ENCODE measurements around the gene KIRREL1.

Gene KIRREL1

GRCh38 chr1:157956732-157957131, 36.7 kb upstream of the KIRREL1 start (continued):
- no peak for TF ChIP-seq POU6F1 (CRISPR knock-in tag; IDR thresholded peaks at IDR 0.05; ENCODE audit: borderline replicate concordance, low read depth)
- no peak for TF ChIP-seq CSDC2 (CRISPR knock-in tag; IDR thresholded peaks at IDR 0.05)
- TF ChIP-seq OSR1 (CRISPR knock-in tag; IDR thresholded peaks at IDR 0.05): no peak
- TF ChIP-seq, protein P1, sequence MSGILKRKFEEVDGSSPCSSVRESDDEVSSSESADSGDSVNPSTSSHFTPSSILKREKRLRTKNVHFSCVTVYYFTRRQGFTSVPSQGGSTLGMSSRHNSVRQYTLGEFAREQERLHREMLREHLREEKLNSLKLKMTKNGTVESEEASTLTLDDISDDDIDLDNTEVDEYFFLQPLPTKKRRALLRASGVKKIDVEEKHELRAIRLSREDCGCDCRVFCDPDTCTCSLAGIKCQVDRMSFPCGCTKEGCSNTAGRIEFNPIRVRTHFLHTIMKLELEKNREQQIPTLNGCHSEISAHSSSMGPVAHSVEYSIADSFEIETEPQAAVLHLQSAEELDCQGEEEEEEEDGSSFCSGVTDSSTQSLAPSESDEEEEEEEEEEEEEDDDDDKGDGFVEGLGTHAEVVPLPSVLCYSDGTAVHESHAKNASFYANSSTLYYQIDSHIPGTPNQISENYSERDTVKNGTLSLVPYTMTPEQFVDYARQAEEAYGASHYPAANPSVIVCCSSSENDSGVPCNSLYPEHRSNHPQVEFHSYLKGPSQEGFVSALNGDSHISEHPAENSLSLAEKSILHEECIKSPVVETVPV (CRISPR knock-in tag; IDR thresholded peaks at IDR 0.05): no peak
- no peak for TF ChIP-seq SNAI2 (CRISPR knock-in tag; IDR thresholded peaks at IDR 0.05)

DNA sequence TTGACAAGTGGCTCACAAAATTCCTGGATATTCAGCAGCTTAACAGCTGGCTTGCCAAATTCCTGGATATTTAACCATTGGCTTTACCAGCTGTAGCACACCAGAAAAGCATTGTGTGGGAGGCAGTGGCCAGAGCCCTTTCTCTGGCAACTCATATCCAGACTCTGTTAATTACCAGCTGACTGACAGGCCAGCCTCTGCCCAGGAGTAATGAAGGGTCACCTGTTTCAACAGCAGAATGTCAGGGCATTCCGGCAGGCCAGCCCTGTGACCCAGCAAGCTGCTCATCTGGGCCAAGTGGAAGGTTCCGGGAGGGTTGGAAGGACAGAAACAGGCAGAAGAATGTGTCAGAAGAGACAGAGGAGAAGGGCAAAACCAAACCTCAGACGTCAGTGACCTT, 35.2 kb upstream of the KIRREL1 start:
- TF ChIP-seq TOX (CRISPR knock-in tag; IDR thresholded peaks at IDR 0.05; ENCODE audit: borderline replicate concordance) (no peak), TCF4 (CRISPR knock-in tag; IDR thresholded peaks at IDR 0.05; ENCODE audit: borderline replicate concordance) (no peak), ZNF8 (CRISPR knock-in tag; IDR thresholded peaks at IDR 0.05) (no peak), RARB (CRISPR knock-in tag; IDR thresholded peaks at IDR 0.05) (no peak), ZNF565 (CRISPR knock-in tag; conservative IDR thresholded peaks at IDR 0.05; ENCODE audit: low read depth) (no peak), GLIS3 (CRISPR knock-in tag; IDR thresholded peaks at IDR 0.05) (no peak)
- TF ChIP-seq, protein P2, sequence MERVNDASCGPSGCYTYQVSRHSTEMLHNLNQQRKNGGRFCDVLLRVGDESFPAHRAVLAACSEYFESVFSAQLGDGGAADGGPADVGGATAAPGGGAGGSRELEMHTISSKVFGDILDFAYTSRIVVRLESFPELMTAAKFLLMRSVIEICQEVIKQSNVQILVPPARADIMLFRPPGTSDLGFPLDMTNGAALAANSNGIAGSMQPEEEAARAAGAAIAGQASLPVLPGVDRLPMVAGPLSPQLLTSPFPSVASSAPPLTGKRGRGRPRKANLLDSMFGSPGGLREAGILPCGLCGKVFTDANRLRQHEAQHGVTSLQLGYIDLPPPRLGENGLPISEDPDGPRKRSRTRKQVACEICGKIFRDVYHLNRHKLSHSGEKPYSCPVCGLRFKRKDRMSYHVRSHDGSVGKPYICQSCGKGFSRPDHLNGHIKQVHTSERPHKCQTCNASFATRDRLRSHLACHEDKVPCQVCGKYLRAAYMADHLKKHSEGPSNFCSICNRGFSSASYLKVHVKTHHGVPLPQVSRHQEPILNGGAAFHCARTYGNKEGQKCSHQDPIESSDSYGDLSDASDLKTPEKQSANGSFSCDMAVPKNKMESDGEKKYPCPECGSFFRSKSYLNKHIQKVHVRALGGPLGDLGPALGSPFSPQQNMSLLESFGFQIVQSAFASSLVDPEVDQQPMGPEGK (CRISPR knock-in tag; IDR thresholded peaks at IDR 0.05; ENCODE audit: borderline replicate concordance): no peak
- no peak for ATAC-seq

DNA sequence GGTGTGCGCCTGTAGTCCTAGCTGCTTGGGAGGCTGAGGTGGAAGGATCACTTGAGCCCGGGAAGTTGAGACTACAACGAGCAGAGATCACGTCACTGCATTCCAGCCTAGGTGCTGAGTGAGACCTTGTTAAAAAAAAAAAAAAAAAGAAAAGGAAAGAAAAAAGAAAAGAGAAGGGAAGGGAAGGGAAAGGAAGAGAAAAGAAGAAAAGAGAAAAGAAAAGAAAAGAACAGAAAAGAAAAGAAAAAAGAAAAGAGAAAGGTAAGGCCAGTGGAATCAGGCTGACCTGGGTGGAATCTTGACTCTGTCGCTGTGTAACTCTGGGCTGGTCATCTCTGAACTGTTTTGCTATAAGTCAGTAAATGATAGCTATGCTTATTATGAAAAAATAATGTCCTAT, 33.7 kb upstream of the KIRREL1 start:
- TF ChIP-seq ZNF8 (CRISPR knock-in tag; IDR thresholded peaks at IDR 0.05) (no peak), TCF4 (CRISPR knock-in tag; IDR thresholded peaks at IDR 0.05; ENCODE audit: borderline replicate concordance) (no peak), ZNF565 (CRISPR knock-in tag; conservative IDR thresholded peaks at IDR 0.05; ENCODE audit: low read depth) (no peak), ESRRG (CRISPR knock-in tag; IDR thresholded peaks at IDR 0.05) (no peak), PPARA (CRISPR knock-in tag; IDR thresholded peaks at IDR 0.05; ENCODE audit: borderline replicate concordance) (no peak), POU6F1 (CRISPR knock-in tag; IDR thresholded peaks at IDR 0.05; ENCODE audit: borderline replicate concordance, low read depth) (no peak), ISL1 (CRISPR knock-in tag; IDR thresholded peaks at IDR 0.05) (no peak), ARNTL (CRISPR knock-in tag; IDR thresholded peaks at IDR 0.05; ENCODE audit: borderline replicate concordance, low read depth) (no peak), ZFP30 (CRISPR knock-in tag; IDR thresholded peaks at IDR 0.05) (no peak), RARB (CRISPR knock-in tag; IDR thresholded peaks at IDR 0.05) (no peak), OSR1 (CRISPR knock-in tag; IDR thresholded peaks at IDR 0.05) (no peak), CREB5 (CRISPR knock-in tag; IDR thresholded peaks at IDR 0.05; ENCODE audit: low read depth) (no peak), TOX (CRISPR knock-in tag; IDR thresholded peaks at IDR 0.05; ENCODE audit: borderline replicate concordance) (no peak), ZNF70 (CRISPR knock-in tag; IDR thresholded peaks at IDR 0.05) (no peak), BACH2 (CRISPR knock-in tag; IDR thresholded peaks at IDR 0.05; ENCODE audit: borderline replicate concordance) (no peak), TSHZ2 (CRISPR knock-in tag; IDR thresholded peaks at IDR 0.05) (no peak), SNAI2 (CRISPR knock-in tag; IDR thresholded peaks at IDR 0.05) (no peak), ZC3H10 (CRISPR knock-in tag; IDR thresholded peaks at IDR 0.05) (no peak), ZFP3 (CRISPR knock-in tag; IDR thresholded peaks at IDR 0.05) (no peak)
- TF ChIP-seq, protein P1 (CRISPR knock-in tag; IDR thresholded peaks at IDR 0.05): no peak

More for the DNA sequence above, 33.7 kb upstream of the KIRREL1 start:
- no peak for ATAC-seq
